ENCODE measurements around the gene ARMCX5.

The ARMCX5 gene

DNA sequence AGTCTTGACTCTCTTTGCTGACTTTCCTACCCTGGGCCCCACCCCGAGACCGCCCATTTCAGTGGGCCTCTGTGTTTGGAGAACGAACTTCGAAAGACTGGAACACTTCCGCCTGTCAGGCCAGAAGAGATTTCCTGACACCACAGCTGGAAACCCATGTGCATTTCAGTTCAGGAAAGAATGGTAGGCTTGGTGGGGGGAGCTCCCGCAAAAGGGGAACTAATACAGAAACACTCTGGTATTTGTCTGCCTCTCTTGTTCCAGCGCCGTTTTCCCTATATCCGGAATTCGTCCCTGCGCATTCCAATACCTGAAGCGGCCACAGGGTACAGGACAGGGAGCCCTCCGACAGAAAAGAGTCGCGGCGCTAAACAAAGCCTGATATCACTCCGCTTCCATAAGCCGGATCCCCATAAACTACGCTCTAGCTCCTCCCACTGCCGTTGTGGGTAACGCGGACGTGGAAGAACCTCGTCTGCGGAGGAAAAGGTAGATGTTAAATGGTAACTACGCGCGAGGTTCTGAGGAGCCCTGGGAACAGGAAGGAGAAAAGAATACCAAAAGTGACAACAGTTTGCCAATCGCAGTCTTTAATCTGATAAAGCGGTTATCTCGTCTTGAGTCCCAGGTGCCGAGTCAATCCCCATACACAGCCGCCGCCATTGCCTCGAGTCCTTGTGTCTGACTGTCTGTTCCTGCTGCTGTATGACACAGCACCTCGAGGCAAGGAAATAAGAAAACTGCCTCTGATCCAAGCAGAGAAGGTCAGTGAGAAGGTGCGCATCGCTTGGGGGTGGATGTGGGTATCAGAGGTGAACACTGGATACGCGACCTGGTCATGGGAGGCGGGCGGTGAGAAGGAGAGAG lies at the start of gene ARMCX5:
TSS of gene ARMCX5 (plus strand) at position 432 of the 867 bp plus-strand sequence. CDS start 2,627 bp downstream, outside the sequence.
- in situ Hi-C loops (cut with MboI; ENCODE audit: low sequenced_read_pairs), result no loop called here

DNA sequence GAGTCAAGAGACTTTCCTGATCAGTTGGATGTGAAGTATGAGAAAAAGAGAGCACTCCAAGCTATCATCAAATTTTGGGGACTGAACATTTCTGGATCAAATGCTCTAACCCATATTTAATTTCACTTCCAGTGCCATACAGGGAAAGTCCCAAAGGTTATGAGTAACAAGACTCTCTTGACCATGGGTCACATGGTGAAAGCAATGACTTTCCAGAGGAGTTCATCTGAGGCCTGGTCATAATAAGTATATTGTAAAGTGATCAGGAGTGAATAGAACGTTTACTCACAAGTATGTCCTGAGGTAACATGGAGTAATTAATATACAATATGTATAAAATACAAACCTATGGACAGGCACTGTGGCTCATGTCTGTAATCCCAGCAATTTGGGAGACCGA lies 40.7 kb upstream of the ARMCX5 start:
- in situ Hi-C loops (cut with MboI; ENCODE audit: low sequenced_read_pairs), result no loop called here

DNA sequence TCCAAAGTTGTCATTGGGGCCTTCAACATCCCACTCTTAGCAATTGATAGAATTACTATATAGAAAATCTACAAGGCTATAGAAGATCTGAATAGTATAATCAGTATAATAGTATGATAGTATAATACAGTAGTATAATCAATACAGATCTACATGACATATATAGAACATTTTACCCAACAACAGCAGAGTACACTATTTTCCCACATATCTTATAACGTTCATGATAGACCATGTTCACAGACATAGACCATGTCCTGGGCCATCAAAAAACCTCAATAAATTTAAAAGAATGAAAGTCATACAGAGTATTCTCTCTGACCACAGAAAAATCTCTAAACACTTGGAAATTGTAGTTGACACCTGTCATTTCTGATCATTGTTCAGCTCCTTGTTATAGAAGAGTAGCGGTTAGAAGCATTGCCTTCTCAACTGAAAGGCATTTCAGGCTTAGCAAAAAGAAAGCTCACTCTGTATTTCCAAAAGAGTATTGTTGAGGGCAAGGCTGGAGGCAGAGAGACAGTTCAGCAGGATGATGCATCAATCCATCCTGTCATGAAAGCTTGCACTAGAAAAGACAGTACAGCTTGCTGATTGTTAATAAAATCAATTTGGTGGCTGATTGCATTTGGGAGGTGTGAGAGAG lies 38.8 kb upstream of the ARMCX5 start:
- in situ Hi-C loops (cut with MboI; ENCODE audit: low sequenced_read_pairs), result no loop called here

DNA sequence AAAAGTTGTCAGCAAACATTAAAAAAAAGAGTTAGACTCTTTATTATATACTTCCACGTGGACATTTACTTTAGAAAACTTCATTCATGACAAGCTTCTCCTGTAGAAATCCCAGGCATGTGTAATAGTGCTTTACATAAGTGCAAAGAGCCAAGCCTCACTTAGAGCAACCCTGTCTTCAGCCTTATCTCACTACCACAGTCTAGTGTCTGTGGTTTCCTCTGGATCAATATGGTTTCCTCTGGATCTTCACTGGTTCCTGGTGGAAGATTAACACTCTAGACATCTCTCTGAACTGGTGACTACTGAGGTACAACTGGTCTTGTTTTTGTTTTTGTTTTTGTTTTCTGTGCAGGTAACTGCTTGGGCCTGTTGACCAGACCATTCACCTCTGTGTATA lies 18.4 kb upstream of the ARMCX5 start:
- in situ Hi-C loops (cut with MboI; ENCODE audit: low sequenced_read_pairs), result no loop called here

DNA sequence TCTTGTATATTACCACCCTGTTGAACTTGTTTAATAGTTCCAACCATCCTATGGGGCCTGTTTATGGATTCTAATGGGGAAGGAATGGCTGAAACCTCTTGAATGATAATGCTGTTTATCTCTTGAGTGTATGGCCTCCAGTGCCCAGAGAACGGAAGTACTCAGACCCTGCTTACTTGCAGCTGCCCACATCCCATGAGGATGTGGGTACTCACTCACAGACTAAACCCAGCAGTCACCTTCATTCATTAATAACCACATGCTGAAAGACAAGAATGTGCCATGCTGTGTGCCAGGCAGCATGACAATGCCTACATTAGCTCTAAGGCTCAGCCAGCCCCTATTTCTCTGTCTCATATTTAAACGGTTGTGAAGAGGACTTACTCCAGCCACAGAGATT lies 5.9 kb upstream of the ARMCX5 start:
- in situ Hi-C loops (cut with MboI; ENCODE audit: low sequenced_read_pairs), result no loop called here

DNA sequence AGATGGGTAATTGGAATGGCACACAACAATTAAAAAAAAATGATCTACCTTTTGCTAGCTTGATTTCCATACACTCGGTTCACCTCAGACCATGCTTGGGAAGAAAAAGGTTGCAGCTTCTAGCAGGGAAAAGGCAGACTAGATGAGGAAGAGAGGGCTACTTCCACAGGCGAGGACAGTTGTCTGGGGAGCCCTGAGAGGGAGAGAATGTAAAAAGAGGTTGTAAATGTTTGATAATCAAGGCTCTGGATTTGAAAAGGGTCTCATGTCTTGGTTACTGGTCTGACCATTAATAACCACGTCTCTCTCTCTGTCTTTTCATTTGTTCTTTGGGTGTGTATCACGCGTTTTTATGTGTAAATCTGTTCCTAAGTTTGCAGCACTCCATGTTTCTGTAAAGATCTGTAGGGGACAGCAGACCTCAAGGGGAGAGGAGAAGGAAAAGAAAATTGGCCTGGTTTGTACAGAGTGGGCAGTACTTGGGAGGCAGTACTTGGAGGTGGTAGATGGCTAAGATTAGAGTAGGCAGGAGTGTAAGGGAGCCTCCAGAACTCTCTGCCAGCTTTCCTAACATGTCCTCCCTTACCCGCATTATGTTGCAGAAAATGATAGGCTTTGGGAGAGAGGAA lies 750 bp downstream of the ARMCX5 start:
- in situ Hi-C loops (cut with MboI; ENCODE audit: low sequenced_read_pairs), result no loop called here

DNA sequence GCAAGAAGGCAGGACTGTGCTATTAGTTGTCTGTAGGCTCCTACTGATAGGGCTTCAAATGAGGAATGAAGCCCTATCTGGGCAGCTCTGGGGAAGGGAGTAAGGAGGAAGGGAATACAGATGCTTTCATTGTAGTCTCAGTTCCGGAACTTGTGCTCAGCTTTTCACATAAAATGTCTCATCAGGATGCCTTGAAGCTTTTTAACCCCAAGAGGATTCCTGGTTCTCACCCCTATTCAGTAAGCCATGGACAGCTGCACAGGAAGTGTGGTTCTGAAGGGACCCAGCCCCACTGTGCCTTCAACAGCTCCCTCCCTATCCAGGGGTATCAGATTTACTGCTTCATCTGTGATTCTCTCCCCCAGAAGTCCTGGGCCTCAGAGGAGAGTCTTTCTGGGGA lies 5.0 kb downstream of the ARMCX5 start:
- in situ Hi-C loops (cut with MboI; ENCODE audit: low sequenced_read_pairs), result no loop called here

DNA sequence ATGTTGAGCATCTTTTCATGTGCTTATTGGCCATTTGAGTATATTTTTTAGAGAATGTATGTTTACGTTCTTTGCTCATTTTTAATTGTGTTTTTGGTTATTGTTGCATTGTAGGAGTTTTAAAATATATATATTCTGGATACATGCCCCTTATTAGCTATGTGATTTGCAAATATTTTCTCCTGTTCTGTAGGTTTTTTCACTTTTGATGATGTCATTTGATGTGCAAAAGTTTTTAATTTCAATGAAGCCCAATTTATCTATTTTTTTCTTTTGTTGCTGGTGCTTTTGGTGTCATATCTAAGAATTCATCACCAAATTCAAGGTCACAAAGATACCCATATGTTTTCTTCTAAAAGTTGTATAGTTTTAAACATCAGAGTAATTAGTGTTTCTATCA lies 6.8 kb downstream of the ARMCX5 start:
- in situ Hi-C loops (cut with MboI; ENCODE audit: low sequenced_read_pairs), result no loop called here

DNA sequence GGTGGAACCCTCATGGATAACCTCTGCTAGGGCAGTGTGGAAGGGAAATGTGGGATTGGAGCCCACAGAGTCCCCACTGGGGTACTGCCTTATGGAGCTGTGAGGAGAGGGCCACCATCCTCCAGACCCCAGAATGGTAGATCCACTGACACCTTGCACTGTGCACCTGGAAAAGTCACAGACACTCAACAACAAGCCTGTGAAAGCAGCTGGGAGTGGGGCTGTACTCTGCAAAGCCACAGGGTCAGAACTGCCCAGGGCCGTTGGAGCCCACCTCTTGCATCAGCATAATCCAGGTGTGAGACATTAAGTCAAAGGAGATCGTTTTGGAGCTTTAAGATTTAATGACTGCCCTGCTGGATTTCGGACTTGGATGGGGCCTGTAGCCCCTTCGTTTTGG lies 11.6 kb downstream of the ARMCX5 start:
- in situ Hi-C loops (cut with MboI; ENCODE audit: low sequenced_read_pairs), result no loop called here

DNA sequence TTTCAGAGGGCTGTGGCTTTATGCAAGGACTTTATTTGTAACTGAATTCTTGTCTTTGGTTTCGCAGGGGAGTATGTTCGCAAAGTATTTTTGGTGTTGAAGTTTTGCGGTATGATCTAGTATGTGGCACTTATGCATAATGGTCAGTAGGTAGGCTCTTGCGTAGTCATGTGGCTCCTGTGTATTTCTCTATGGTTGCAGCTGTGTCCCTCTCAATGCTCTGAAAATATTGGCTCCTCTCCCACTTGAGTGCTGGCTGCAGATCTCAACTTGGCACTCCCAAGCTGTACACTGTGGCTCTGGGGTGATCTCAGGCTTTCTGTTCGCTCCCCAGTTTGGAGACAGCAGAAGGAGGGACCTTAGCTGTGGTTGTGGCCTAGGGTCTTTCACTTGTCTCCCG lies 24.8 kb downstream of the ARMCX5 start:
- in situ Hi-C loops (cut with MboI; ENCODE audit: low sequenced_read_pairs), result no loop called here

DNA sequence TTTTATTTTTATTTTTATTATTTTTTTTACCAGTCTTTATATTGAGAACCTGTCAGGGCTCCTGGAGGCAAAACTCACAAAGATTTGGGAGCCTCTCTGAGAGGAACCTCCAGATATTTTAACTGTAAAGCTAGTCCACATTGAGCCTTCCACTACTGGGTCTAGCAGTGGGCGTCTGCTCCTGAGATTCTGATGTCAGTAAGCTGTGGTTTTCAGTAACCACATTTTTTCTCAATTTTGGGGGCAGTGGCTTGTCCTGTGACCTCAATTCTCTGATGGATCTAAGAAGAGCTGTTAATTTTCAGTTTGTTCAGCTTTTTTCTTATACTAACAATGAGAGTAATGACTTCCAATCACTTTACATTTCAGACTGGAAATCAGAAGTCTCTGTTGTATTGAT lies 28.3 kb downstream of the ARMCX5 start:
- in situ Hi-C loops (cut with MboI; ENCODE audit: low sequenced_read_pairs), result no loop called here

DNA sequence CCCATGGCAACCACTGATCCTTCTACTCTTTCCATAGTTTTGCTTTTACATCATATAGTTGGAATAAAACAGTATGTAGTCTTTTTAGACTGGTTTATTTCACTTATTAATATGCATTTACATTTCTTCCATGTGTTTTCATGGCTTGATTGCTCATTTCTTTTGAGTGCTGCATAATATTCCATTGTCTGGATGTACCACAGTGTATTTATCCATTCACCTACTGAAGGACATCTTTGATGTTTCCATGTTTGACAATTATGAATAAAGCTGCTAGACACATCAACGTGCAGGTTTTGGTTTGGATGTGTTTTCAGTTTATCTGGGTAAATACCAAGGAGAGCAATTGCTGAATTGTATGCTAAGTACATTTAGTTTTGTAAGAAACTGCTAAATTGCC lies 38.2 kb downstream of the ARMCX5 start:
- in situ Hi-C loops (cut with MboI; ENCODE audit: low sequenced_read_pairs), result no loop called here

DNA sequence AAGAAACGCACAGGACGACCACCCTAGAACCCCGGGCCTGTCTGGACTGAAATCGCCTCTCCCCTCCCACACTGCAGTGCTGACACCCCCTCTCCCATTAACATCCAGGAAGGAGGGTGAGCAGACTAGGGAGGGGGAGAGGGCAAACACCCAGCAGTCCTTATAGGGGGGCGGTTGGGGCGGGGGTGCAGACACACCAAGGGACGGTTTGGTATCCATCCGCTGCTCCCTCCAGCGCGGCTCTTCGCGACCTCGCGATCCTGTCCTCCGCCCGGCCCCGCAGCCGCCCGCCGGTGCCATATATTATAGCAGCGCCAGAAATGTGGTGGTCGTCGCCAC lies 51.6 kb downstream of the ARMCX5 start:
- in situ Hi-C loops (cut with MboI; ENCODE audit: low sequenced_read_pairs), result no loop called here

DNA sequence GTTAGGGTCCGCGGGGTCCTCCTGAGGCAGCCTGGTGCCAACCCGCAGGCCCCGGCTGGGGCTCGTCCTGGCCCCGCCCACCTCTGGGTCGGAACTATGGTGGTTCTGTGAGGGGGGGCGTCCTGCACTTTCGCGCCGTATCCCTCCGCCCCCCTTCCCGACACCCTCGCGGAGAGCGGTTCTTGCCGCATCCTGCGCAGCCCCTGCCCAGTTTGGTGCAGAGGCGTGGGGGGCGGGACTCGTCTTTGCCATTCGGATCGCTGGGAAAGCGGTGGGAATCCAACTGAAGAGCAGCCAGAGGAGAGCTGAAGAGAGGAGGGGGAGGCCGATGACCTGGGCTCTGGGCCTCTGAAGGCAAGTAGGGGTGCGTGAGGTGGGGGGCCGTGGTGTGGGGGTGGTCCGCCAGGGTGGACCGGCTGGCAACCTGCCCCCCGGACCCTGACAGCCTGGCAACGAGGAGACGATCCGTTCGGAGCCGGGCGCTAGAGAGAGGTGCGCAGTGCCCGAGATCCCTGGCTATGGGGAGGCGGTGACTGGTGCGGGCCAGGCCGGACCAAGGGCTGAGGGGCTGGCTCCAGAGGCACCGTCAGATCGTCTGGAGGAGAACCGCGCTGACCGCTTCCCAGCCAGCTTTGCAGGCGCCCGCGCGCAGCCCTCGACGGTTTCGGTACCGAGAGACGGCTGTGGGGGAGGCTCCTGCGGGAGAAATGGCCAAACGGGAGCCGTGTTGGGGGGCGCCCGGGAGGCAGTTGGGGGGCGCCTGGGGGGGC lies 52.1 kb downstream of the ARMCX5 start, which contains the start of gene GPRASP1:
TSS of gene GPRASP1 (plus strand) at position 242 of the 770 bp plus-strand sequence. CDS start 2,431 bp downstream, outside the sequence.
- in situ Hi-C loops (cut with MboI; ENCODE audit: low sequenced_read_pairs), result no loop called here

DNA sequence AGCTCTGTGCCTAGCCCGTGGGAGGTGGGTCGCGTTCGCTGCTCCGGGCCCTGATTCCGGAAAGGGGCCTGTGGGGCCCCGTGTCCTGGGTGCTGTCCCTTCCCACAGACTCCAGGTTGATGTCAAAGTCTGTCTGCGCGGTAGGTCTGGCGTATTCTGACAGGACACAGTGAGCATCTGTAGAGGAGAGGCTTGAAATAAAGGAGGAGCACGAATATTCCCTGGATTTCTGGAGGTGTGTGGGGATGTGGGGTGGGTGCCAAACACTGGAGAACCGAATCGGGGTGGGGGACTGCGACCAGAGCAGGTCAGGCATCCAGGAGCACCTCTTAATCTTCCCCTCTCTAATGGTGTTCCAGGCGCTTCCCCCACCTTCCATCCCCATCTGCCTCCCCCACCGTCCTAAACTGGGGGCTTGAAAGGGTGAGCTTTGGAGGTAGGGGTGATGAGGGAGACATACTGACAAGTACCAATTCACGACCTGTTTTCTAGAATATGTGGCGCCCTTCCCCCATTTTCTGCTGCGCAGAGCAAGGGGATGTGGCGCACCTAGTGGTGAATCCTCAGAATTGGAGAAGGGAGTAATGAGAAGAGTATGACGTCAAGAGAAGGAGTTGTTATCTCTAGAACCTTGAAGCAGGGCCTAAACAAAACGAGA lies 52.8 kb downstream of the ARMCX5 start:
- in situ Hi-C loops (cut with MboI; ENCODE audit: low sequenced_read_pairs), result no loop called here
